OCI-LY1 (cell line): ENCODE data around the gene EFCAB5.

Source experiments
- H2AFZ ChIP-seq: fragments of 200-600 bp; sonication (generic), shearing (Covaris generic); 2 replicates; pipeline ENCODE4 v1.6.0; 2014; ENCODE audit warnings: antibody characterized with exemption, mild to moderate bottlenecking, low read length
- H3F3A ChIP-seq: fragments of 200-600 bp; sonication (generic), shearing (Covaris generic); 2 replicates; pipeline ENCODE4 v1.6.0; 2014; ENCODE audit warnings: mild to moderate bottlenecking, antibody characterized with exemption, low read length, moderate library complexity; ENCODE audit not compliant: insufficient read depth
- H3K27ac ChIP-seq: fragments of 200-600 bp; sonication (generic); 2 replicates; pipeline ENCODE4 v1.5.1; 2014; ENCODE audit warnings: low read length, mixed run types, mild to moderate bottlenecking, low read depth; ENCODE audit not compliant: poor library complexity, severe bottlenecking
- H3K27me3 ChIP-seq: fragments of 200-600 bp; sonication (generic); 2 replicates; pipeline ENCODE4 v1.6.0; 2014; ENCODE audit warnings: antibody characterized with exemption, mild to moderate bottlenecking, low read length, moderate library complexity; ENCODE audit not compliant: insufficient read depth
- H3K36me3 ChIP-seq: fragments of 200-600 bp; sonication (generic); 2 replicates; pipeline ENCODE4 v1.6.1; 2014; ENCODE audit warnings: mild to moderate bottlenecking, antibody characterized with exemption, low read length, moderate library complexity, mixed read lengths; ENCODE audit not compliant: insufficient read depth
- H3K4me1 ChIP-seq: fragments of 200-600 bp; sonication (generic); 2 replicates; pipeline ENCODE4 v1.5.1; 2014; ENCODE audit warnings: mild to moderate bottlenecking, low read length, moderate library complexity; ENCODE audit not compliant: insufficient read depth, severe bottlenecking
- H3K4me2 ChIP-seq: fragments of 200-600 bp; sonication (generic), shearing (Covaris generic); 2 replicates; pipeline ENCODE4 v1.6.1; 2014; ENCODE audit warnings: low read length
- H3K4me3 ChIP-seq: fragments of 200-600 bp; sonication (generic); 2 replicates; pipeline ENCODE4 v1.5.1; 2014; ENCODE audit warnings: low read length, low read depth, mild to moderate bottlenecking, mixed read lengths; ENCODE audit not compliant: poor library complexity, severe bottlenecking
- H3K79me2 ChIP-seq: fragments of 200-600 bp; shearing (Covaris generic); 2 replicates; pipeline ENCODE4 v1.6.1; 2016; ENCODE audit warnings: mixed run types, low read length, mixed read lengths; ENCODE audit not compliant: insufficient read depth
- H3K9ac ChIP-seq: fragments of 200-600 bp; sonication (generic), shearing (Covaris generic); 2 replicates; pipeline ENCODE4 v1.6.1; 2014; ENCODE audit warnings: mild to moderate bottlenecking, low read length, mixed read lengths
- H3K9me2 ChIP-seq: fragments of 200-600 bp; sonication (generic), shearing (Covaris generic); 2 replicates; pipeline ENCODE4 v1.6.1; 2014; ENCODE audit warnings: low read depth, mild to moderate bottlenecking, low read length, mixed read lengths
- H3K9me3 ChIP-seq: fragments of 200-600 bp; shearing (Covaris generic); 2 replicates; pipeline ENCODE4 v1.6.1; 2014; ENCODE audit warnings: low read length, mixed read lengths
- H4K20me1 ChIP-seq: fragments of 200-600 bp; sonication (generic), shearing (Covaris generic); 2 replicates; pipeline ENCODE4 v1.6.0; 2016; ENCODE audit warnings: mild to moderate bottlenecking, low read length; ENCODE audit not compliant: insufficient read depth
- EZH2 ChIP-seq: fragments of 200-600 bp; sonication (generic), shearing (Covaris generic); IDR thresholded peaks from 2 replicates; pipeline ENCODE4 v1.8.0; 2017; ENCODE audit warnings: borderline replicate concordance, mixed run types, mild to moderate bottlenecking, antibody characterized with exemption, low read length, moderate library complexity, mixed read lengths
- TF ChIP-seq, protein P1 (sequence below): fragments of 200-600 bp; sonication (generic), shearing (Covaris generic); IDR thresholded peaks from 2 replicates; pipeline ENCODE4 v1.5.1; 2017; ENCODE audit warnings: mild to moderate bottlenecking, antibody characterized with exemption, low read length, moderate library complexity, mixed read lengths

EFCAB5 gene

DNA sequence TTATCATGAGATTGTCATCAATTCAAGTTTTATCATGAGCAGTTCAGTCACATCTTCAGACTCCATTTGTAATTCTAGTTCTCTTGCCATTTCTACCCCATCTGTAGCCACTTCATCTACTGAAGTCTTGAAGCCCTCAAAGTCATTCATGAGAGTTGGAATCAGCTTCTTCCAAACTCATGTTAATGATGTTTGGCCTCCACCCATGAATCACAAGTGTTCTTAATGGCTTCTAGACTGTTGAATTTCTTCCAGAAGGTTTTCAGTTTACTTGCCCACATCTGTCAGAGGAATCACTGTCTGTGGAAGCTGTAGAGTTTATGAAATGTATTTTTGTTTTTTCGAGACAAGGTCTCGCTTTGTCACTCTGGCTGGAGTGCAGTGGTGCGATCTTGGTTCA lies 191.2 kb downstream of the EFCAB5 start:
- Histone ChIP-seq H3K27ac (no peak overlapping the region), H3K9me3 (no peaks in the 10 kb centered on the region), H3K27me3 (no peaks in the 10 kb centered on the region), H4K20me1 (no peaks in the 10 kb centered on the region), H3K4me1 (no peaks in the 10 kb centered on the region), H3K4me3 (no peak overlapping the region), H3K9me2 (no peaks in the 10 kb centered on the region), H3K9ac (no peak overlapping the region), H3K4me2 (no peak overlapping the region), H2AFZ (no peak overlapping the region), H3K36me3 (peaks cover 84% of the 10 kb centered on the region), H3K79me2 (peaks cover 28% of the 10 kb centered on the region), H3F3A (no peaks in the 10 kb centered on the region)
- TF ChIP-seq EZH2: no peak
- TF ChIP-seq, protein P1, sequence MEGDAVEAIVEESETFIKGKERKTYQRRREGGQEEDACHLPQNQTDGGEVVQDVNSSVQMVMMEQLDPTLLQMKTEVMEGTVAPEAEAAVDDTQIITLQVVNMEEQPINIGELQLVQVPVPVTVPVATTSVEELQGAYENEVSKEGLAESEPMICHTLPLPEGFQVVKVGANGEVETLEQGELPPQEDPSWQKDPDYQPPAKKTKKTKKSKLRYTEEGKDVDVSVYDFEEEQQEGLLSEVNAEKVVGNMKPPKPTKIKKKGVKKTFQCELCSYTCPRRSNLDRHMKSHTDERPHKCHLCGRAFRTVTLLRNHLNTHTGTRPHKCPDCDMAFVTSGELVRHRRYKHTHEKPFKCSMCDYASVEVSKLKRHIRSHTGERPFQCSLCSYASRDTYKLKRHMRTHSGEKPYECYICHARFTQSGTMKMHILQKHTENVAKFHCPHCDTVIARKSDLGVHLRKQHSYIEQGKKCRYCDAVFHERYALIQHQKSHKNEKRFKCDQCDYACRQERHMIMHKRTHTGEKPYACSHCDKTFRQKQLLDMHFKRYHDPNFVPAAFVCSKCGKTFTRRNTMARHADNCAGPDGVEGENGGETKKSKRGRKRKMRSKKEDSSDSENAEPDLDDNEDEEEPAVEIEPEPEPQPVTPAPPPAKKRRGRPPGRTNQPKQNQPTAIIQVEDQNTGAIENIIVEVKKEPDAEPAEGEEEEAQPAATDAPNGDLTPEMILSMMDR: no peak

DNA sequence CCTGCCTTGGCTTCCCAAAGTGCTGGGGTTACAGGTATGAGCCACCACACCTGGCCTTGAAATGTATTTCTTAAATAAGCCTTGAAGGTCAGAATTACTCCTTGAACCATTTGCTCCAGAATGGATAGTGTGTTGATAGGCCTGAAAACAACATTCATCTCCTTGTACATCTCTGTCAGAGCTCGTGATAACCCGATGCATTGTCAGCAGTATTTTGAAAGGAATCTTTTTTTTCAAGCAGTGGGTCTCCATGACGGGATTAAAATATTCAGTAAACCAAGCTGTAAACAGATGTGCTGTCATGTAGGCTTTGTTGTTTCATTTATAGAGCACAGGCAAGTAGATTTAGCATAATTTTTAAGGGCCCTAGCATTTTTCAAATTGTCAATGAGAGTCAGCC lies 191.8 kb downstream of the EFCAB5 start:
- Histone ChIP-seq H3K79me2 (peaks cover 28% of the 10 kb centered on the region), H3K36me3 (peaks cover 90% of the 10 kb centered on the region), H3K9me3 (no peaks in the 10 kb centered on the region), H3K4me2 (no peak overlapping the region), H2AFZ (no peak overlapping the region), H3K9me2 (no peaks in the 10 kb centered on the region), H4K20me1 (no peaks in the 10 kb centered on the region), H3K27me3 (no peaks in the 10 kb centered on the region), H3F3A (no peaks in the 10 kb centered on the region), H3K27ac (no peak overlapping the region), H3K4me3 (no peak overlapping the region), H3K9ac (no peak overlapping the region), H3K4me1 (no peaks in the 10 kb centered on the region)
- TF ChIP-seq EZH2: no peak
- TF ChIP-seq, protein P1: no peak

DNA sequence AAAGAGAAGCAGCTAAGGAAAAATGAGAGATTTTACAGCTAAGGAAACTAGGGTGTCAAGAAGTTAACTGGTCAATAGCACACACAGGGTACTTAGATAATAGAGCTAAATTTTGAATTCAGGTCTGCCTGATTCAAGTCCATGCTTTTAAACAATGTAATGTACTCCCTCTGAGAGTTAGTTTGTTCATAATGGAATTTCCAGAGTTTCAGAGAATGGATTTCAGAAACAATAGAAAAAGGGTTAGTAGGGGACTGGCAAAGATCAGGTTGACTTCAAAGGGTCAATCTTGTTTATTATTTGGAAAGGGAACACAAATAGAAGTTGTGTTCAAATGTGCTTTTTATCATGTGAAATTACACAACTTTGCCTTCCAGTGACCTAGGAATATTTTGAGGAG lies 193.1 kb downstream of the EFCAB5 start:
- Histone ChIP-seq H3K9me2 (no peaks in the 10 kb centered on the region), H3F3A (no peaks in the 10 kb centered on the region), H3K9me3 (no peaks in the 10 kb centered on the region), H3K36me3 (peaks cover 81% of the 10 kb centered on the region), H3K4me3 (no peak overlapping the region), H3K79me2 (peaks cover 22% of the 10 kb centered on the region), H2AFZ (no peak overlapping the region), H4K20me1 (no peaks in the 10 kb centered on the region), H3K27ac (no peak overlapping the region), H3K4me1 (no peaks in the 10 kb centered on the region), H3K27me3 (no peaks in the 10 kb centered on the region), H3K4me2 (no peak overlapping the region), H3K9ac (no peak overlapping the region)
- TF ChIP-seq, protein P1: no peak
- no peak for TF ChIP-seq EZH2
